ENCODE measurements around the gene CARMIL1.
A peak's percentile ranks its signal among the peaks of the same experiment; 100 is the strongest.

CARMIL1 gene

DNA sequence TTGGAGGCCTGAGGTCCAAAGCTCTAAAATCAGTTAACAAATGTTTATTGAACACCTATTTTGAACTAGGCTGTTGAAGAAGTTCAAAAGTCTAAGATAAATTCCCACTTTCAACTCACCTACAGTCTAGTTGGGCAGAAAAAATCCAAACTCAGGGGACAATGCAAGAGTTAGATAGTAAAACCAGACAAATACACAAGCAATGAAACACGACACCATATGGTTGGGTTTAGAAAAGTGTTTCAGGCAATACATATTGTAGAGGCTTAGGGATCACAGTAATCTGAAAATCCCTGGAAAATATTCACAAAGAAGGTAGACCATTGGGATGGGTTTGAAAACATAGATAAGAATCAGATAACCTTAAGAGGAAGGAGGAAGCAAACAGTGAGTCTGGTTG, 1.3 kb upstream of the CARMIL1 start:
- DNase-seq, result no peak

- peak in 2 of 4 experiments; percentile 16 to 19 for DNase-seq
Observed at GRCh38 chr6:25278261-25278913, 787 bp upstream of the CARMIL1 start.

GRCh38 chr6:25279748-25280343, 672 bp downstream of the CARMIL1 start:
- peak in 2 of 4 experiments; percentile 4 to 11 for DNase-seq

- DNase-seq, result peak in 3 of 4 experiments; percentile 14 to 30 (median 16)
Observed at GRCh38 chr6:25280344-25281074, 1.3 kb downstream of the CARMIL1 start.

DNA sequence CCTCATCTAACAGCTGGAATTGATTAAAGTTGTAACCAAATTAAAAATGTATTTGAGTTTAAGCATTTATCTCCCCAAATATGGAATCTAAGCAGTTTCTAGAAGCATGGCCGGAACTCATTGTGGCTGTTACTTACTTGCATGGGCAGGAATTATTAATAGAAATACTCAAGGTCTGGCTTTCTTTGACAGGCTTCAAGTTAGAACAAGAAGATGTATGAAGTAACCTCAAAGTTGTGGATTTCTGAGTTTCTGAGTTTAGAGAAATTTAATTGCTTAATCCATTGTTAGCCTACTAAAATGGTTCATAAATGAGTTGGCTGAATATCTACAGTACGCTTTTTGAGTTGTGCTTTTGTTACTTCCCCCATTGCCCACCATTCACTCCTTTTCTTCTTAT, 7.7 kb downstream of the CARMIL1 start:
- no peak for DNase-seq

GRCh38 chr6:25287941-25288340, 8.8 kb downstream of the CARMIL1 start:
- no peak for DNase-seq

- no peak for DNase-seq
Observed at GRCh38 chr6:25288518-25288917, 9.3 kb downstream of the CARMIL1 start.

DNA sequence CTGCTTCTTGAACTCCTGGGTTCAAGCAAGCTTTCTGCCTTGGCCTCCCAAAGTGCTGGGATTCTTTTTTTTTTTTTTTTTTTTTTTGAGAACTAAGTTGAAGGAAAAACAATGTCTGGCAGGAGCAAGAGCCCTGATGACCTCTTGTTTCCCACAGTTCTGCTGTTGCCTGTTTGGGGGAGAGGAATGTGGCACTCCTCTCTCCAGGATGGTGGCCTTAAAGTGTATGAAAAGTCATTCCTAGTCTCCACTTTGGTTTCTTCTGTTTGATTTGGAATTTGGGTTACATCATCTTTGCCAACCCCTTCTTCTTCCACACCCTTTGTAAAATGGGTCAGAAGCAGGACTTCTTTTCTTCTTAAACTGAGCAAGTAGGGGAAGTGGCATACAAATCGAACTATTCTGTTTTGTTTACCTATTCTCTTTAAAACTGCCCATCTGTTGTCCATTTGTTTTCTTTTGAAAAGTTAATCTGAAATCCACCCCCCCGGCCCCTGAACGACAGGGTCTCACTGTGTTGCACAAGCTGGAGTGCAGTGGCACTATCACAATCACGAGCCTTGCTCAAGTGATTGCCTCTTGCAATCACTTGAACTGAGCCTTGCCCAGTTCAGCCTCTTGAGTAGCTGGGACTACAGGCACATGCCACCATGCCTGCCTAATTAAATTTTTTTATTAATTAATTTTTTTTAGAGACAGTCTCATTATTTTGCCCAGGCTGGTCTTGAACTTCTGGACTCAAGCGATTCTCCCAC, 11.3 kb downstream of the CARMIL1 start:
- DNase-seq, result no peak

DNA sequence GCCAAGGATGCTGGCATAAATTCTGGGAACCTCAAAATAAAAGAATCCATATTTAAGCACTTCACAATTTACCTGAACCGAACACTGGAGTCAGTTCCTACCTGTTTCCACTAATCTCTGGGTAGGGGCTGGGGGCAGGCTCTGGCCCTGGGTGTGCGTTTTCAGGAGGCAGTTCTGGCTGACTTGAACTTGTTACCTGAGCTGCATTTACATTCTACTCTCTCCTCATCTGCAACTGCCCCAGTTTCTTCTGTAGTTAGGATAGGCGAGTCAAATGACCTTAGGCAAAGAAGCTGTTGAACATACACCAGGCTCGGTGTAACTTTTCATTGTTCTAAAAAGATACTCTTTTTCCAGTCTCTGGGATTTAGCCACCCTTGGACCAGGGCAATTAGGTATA, 13.2 kb downstream of the CARMIL1 start:
- DNase-seq, result no peak

DNA sequence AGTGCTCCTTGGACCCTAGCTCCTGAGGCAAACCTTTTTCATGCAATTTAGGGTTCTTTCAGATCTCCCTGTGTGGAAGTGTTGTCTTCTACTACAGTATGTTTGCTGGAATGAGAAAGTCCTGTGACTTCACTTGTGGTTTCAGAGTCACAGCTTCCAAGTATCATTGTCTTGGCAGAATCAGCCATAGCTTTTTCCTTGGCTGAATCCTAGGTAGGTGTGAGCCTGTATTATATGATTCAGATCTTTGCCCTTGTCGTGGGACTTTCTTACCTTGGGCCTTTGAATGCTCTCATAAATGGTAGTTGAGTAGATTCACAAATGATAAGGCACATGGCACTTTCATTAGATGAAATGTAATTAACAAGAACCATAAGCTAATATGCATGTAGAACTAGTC, 16.5 kb downstream of the CARMIL1 start:
- DNase-seq, result no peak

GRCh38 chr6:25296217-25296905, 17.2 kb downstream of the CARMIL1 start:
- no peak for DNase-seq

DNA sequence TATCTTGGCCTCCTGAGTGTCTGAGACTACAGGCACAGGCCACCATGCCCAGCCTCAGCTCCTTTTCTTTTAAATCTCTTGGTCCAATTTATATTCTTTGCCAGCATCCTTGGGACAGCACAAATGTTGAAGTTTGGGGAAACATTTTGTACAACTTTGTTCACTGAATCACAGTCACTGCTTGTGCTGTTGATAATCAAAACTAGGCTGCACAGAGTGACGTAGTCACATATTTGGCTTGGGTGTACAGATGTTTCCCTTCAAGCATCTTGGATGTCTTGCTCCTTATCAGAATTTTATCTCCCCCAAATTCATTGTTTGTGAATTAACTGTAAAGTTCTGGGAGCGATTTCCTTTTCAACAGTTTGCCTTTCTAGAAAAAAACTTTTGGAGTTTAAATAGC, 17.9 kb downstream of the CARMIL1 start:
- DNase-seq, result no peak

GRCh38 chr6:25297823-25298522, 18.8 kb downstream of the CARMIL1 start:
- DNase-seq, result no peak

- DNase-seq, result peak; percentile 55 to 78 (median 66)
Observed at GRCh38 chr6:25298523-25298865, 19.3 kb downstream of the CARMIL1 start.

- peak; percentile 69 to 91 (median 81) for DNase-seq
Observed at GRCh38 chr6:25301362-25301761, 22.2 kb downstream of the CARMIL1 start.

- no peak for DNase-seq
Observed at GRCh38 chr6:25302151-25302550, 23.0 kb downstream of the CARMIL1 start.

DNA sequence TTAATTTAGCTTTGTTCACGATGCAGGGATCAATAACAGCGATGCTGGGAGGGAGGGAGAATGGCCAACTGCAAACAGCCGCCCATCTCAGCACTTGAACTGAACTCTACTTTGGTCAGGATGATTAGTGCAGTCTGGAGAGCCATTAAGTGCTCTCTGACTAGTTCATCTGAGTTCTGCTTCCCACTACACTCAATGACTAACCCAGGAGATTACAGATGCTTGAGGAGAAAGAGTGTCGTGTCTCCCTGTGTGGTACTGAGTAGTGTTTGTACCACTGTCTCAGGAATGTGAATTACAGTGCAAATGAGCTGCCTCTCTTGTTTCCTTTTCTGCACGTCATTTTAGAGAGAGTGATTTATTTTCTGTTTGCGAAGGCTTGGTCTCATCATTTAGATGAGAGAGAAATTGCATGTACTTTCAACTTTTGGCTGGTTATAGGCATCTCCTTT, 23.5 kb downstream of the CARMIL1 start:
- peak in 3 of 4 experiments; percentile 24 to 63 (median 41) for DNase-seq

GRCh38 chr6:25303254-25303653, 24.1 kb downstream of the CARMIL1 start:
- DNase-seq, result peak in 2 of 4 experiments; percentile 2 to 4

GRCh38 chr6:25306379-25306778, 27.2 kb downstream of the CARMIL1 start:
- DNase-seq, result no peak

DNA sequence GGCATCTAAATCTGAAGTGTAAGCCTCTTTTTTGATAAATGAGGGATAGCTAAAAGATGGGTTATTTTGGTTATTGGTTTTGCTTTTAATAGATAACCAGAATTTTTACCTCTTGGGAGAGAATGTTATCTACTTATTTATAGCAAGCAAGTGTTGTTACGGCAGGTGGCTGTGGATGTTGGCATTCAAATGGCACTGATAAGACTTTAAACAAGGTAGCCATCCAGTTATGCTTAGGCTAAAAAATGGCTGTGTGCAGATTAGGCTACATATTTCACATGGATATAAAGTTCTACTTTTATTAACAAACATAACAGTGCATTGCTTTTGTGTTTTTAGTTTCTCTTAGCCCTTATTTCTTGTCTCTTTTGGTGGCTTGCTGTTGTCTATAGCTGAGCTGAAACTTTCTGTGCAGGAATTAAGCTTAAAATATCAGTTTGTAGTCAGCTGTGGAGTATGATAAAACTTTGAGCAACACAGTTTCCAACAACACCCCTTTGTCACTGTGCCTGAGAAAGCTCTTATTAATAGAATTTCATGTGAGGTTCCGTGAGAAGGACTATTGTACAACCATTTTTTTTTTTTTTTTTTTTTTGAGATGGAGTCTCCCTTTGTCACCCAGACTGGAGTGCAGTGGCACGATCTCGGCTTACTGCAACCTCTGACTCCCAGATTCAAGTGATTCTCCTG, 28.8 kb downstream of the CARMIL1 start:
- DNase-seq, result no peak

- peak in 3 of 4 experiments; percentile 20 to 29 (median 25) for DNase-seq
Observed at GRCh38 chr6:25309886-25310285, 30.7 kb downstream of the CARMIL1 start.
